GM21786 (cell line): ENCODE results near the gene GYS1.
"Not testable (repeated sequence)": the region's sequence is repeated elsewhere in the genome, so short reads cannot be mapped to it uniquely, and the experiment has no call there.

Source experiments
- ATAC-seq: cut with Tn5 transposase; IDR thresholded peaks from one replicate; pipeline ENCODE4 v1.9.1; 2021; ENCODE audit not compliant: unreplicated experiment

Gene GYS1

GRCh38 chr19:48946463-48947257, 46.4 kb downstream of the GYS1 start:
- ATAC-seq, result no peak

GRCh38 chr19:48945817-48946216, 47.3 kb downstream of the GYS1 start:
- no peak for ATAC-seq

- no peak for ATAC-seq
Measured at GRCh38 chr19:48945415-48945814, 47.7 kb downstream of the GYS1 start.

GRCh38 chr19:48943081-48943480, 50.0 kb downstream of the GYS1 start:
- ATAC-seq, result no peak

GRCh38 chr19:48940902-48941301, 52.2 kb downstream of the GYS1 start:
- no peak for ATAC-seq

- no peak for ATAC-seq
Measured at GRCh38 chr19:48938256-48938655, 54.9 kb downstream of the GYS1 start.

- ATAC-seq, result no peak
Measured at GRCh38 chr19:48935864-48936263, 57.2 kb downstream of the GYS1 start.

- ATAC-seq, result no peak
Measured at GRCh38 chr19:48934837-48935236, 58.3 kb downstream of the GYS1 start.

- no peak for ATAC-seq
Measured at GRCh38 chr19:48933382-48933932, 59.7 kb downstream of the GYS1 start, which contains the start of gene DHDH. Gene DHDH, plus strand, starts transcription at chr19:48933699. Its CDS starts 23 bp downstream, at chr19:48933722.

- ATAC-seq, result no peak
Measured at GRCh38 chr19:48928164-48929025, 64.7 kb downstream of the GYS1 start.

- ATAC-seq, result not testable (repeated sequence)
Measured at GRCh38 chr19:48927692-48928091, 65.4 kb downstream of the GYS1 start.

- no peak for ATAC-seq
Measured at GRCh38 chr19:48926909-48927308, 66.2 kb downstream of the GYS1 start.

GRCh38 chr19:48925890-48926289, 67.2 kb downstream of the GYS1 start:
- ATAC-seq, result not testable (repeated sequence)

GRCh38 chr19:48925240-48925843, 67.8 kb downstream of the GYS1 start:
- ATAC-seq, result no peak

GRCh38 chr19:48922548-48923490, 70.3 kb downstream of the GYS1 start:
- ATAC-seq, result no peak

- ATAC-seq, result no peak
Measured at GRCh38 chr19:48921721-48922500, 71.2 kb downstream of the GYS1 start.

- ATAC-seq, result no peak
Measured at GRCh38 chr19:48920949-48921348, 72.2 kb downstream of the GYS1 start.

- not testable (repeated sequence) for ATAC-seq
Measured at GRCh38 chr19:48919271-48919670, 73.8 kb downstream of the GYS1 start.

- no peak for ATAC-seq
Measured at GRCh38 chr19:48918801-48919247, 74.3 kb downstream of the GYS1 start.
